ENCODE data around the gene ZNRF3.

Gene ZNRF3

GRCh38 chr22:29102300-29102699 is 218.9 kb downstream of the ZNRF3 start:
- DNase-seq (ENCODE audit: low read depth): no peak
- no peak for TF ChIP-seq CTCF (IDR thresholded peaks at IDR 0.05; ENCODE audit: control insufficient read depth, extremely low read depth, insufficient read depth)
- no peak overlapping the region for H3K4me3 ChIP-seq (ENCODE audit: low read depth, low read length)

- no peak for DNase-seq (ENCODE audit: low read depth)
Observed at GRCh38 chr22:29103121-29103520, 219.7 kb downstream of the ZNRF3 start.

GRCh38 chr22:29105468-29105867 is 222.1 kb downstream of the ZNRF3 start:
- no peak for TF ChIP-seq CTCF (IDR thresholded peaks at IDR 0.05; ENCODE audit: control insufficient read depth, extremely low read depth, insufficient read depth)
- H3K4me3 ChIP-seq (ENCODE audit: low read depth, low read length): no peak overlapping the region
- DNase-seq (ENCODE audit: low read depth): no peak

More at GRCh38 chr22:29103121-29103520, 219.7 kb downstream of the ZNRF3 start:
- H3K4me3 ChIP-seq (ENCODE audit: low read depth, low read length): no peak overlapping the region
- TF ChIP-seq CTCF (IDR thresholded peaks at IDR 0.05; ENCODE audit: control insufficient read depth, extremely low read depth, insufficient read depth): no peak

- TF ChIP-seq CTCF (IDR thresholded peaks at IDR 0.05; ENCODE audit: control insufficient read depth, extremely low read depth, insufficient read depth): no peak
- no peak for DNase-seq (ENCODE audit: low read depth)
- no peak overlapping the region for H3K4me3 ChIP-seq (ENCODE audit: low read depth, low read length)
Observed at GRCh38 chr22:29106839-29107238, 223.5 kb downstream of the ZNRF3 start.

Measured in LNCaP clone FGC (cell line).